Osteoblast (primary cell): ENCODE results near the gene CTTN. TPM values are rescaled to one million over a fixed set of nuclear protein-coding genes. Genes with fewer than 3 reads are reported as not detected.

Experiments used
- DNase-seq: peaks from one replicate; pipeline ENCODE4 v3.0.0; 2011; ENCODE audit warnings: low spot score, mixed read lengths; ENCODE audit not compliant: insufficient read length; ENCODE audit errors: missing footprints
- H2AFZ ChIP-seq: 2 replicates; pipeline ENCODE4 v1.6.0; 2011; ENCODE audit warnings: mild to moderate bottlenecking, low read length
- H3K27ac ChIP-seq: 2 replicates; pipeline ENCODE4 v1.5.1; 2011; ENCODE audit warnings: mild to moderate bottlenecking, low read depth, low read length, moderate library complexity
- H3K27me3 ChIP-seq: 2 replicates; pipeline ENCODE4 v1.6.0; 2012; ENCODE audit warnings: mild to moderate bottlenecking, control low read depth, inconsistent platforms, low read length, moderate library complexity; ENCODE audit not compliant: insufficient read depth
- H3K36me3 ChIP-seq: 2 replicates; pipeline ENCODE4 v1.5.1; 2011; ENCODE audit warnings: mild to moderate bottlenecking, low read length, control low read depth, moderate library complexity; ENCODE audit not compliant: insufficient read depth
- H3K4me1 ChIP-seq: 2 replicates; pipeline ENCODE4 v1.5.1; 2011; ENCODE audit warnings: mild to moderate bottlenecking, low read length, control low read depth, moderate library complexity; ENCODE audit not compliant: insufficient read depth
- H3K4me2 ChIP-seq: 2 replicates; pipeline ENCODE4 v1.6.0; 2011; ENCODE audit warnings: mild to moderate bottlenecking, low read length; ENCODE audit not compliant: insufficient read depth
- H3K4me3 ChIP-seq: fragments of 200-600 bp; sonication (generic); 3 replicates; pipeline ENCODE4 v1.5.1; 2012; ENCODE audit warnings: mild to moderate bottlenecking, low read length, inconsistent platforms; ENCODE audit not compliant: insufficient read depth
- H3K79me2 ChIP-seq: 2 replicates; pipeline ENCODE4 v1.6.0; 2012; ENCODE audit warnings: mild to moderate bottlenecking, low read length, control low read depth, inconsistent platforms; ENCODE audit not compliant: insufficient read depth
- H3K9me3 ChIP-seq: 2 replicates; pipeline ENCODE4 v1.5.1; 2011; ENCODE audit warnings: low read depth, low read length, control low read depth
- H4K20me1 ChIP-seq: 2 replicates; pipeline ENCODE4 v1.6.0; 2012; ENCODE audit warnings: mild to moderate bottlenecking, low read length, control low read depth; ENCODE audit not compliant: insufficient read depth
- CTCF ChIP-seq: IDR thresholded peaks from 2 replicates; pipeline ENCODE4 v1.5.1; 2011; ENCODE audit warnings: mild to moderate bottlenecking, low read depth, low read length, moderate library complexity; ENCODE audit errors: extremely low read depth
- total RNA-seq: library from RNA; depleted of rRNA; stranded (reverse); fragments of >200 nt; gene quantifications from 2 replicates; pipeline ENCODE4 v1.2.3, GENCODE V29; 2012

Gene CTTN
- total RNA-seq, 1 donor = 429 TPM

- H3K4me1 ChIP-seq = peaks cover 7% of the 10 kb centered on the region
- H3K27me3 ChIP-seq = no peaks in the 10 kb centered on the region
- no peak overlapping the region for H3K4me2 ChIP-seq
- peaks cover 46% of the 10 kb centered on the region for H3K36me3 ChIP-seq
- H3K4me3 ChIP-seq = no peak overlapping the region
- no peak overlapping the region for H3K27ac ChIP-seq
- TF ChIP-seq CTCF = no peak
- H3K9me3 ChIP-seq = no peaks in the 10 kb centered on the region
- peak; percentile 52 for DNase-seq
- H4K20me1 ChIP-seq = no peaks in the 10 kb centered on the region
- H2AFZ ChIP-seq = no peak overlapping the region
- H3K79me2 ChIP-seq = no peaks in the 10 kb centered on the region
Observed at GRCh38 chr11:70378506-70379134, 19.7 kb upstream of the CTTN start.

GRCh38 chr11:70381350-70381749 lies 17.0 kb upstream of the CTTN start:
- no peaks in the 10 kb centered on the region for H3K27me3 ChIP-seq
- H2AFZ ChIP-seq = no peak overlapping the region
- H3K4me3 ChIP-seq = no peak overlapping the region
- DNase-seq = no peak
- peaks cover 2% of the 10 kb centered on the region for H3K79me2 ChIP-seq
- H3K9me3 ChIP-seq = no peaks in the 10 kb centered on the region
- no peak overlapping the region for H3K4me2 ChIP-seq
- peaks cover 43% of the 10 kb centered on the region for H3K36me3 ChIP-seq
- no peaks in the 10 kb centered on the region for H4K20me1 ChIP-seq
- H3K4me1 ChIP-seq = peaks cover 7% of the 10 kb centered on the region
- no peak for TF ChIP-seq CTCF
- H3K27ac ChIP-seq = peak overlapping the region; percentile 53

- H3K9me3 ChIP-seq = no peaks in the 10 kb centered on the region
- TF ChIP-seq CTCF = no peak
- H3K27me3 ChIP-seq = no peaks in the 10 kb centered on the region
- H3K27ac ChIP-seq = peak overlapping the region; percentile 53
- no peak overlapping the region for H2AFZ ChIP-seq
- H3K4me1 ChIP-seq = peaks cover 7% of the 10 kb centered on the region
- H4K20me1 ChIP-seq = no peaks in the 10 kb centered on the region
- H3K4me2 ChIP-seq = peak overlapping the region; percentile 16
- no peak overlapping the region for H3K4me3 ChIP-seq
- peaks cover 2% of the 10 kb centered on the region for H3K79me2 ChIP-seq
- peaks cover 37% of the 10 kb centered on the region for H3K36me3 ChIP-seq
- peak; percentile 90 for DNase-seq
Observed at GRCh38 chr11:70381872-70382861, 16.2 kb upstream of the CTTN start.
